MCF 10A (cell line): ENCODE results near the gene RIPK3. TPM values are rescaled to one million over a fixed set of nuclear protein-coding genes. Genes with fewer than 3 reads are reported as not detected.

Source experiments
- BruUV-seq: library from RNA; stranded (reverse); fragments of 400-500 nt; replicated peaks from 2 replicates; lab custom pipeline; 2021; lab: Mats Ljungman, UMichigan
- CTCF ChIA-PET: fragments of 300-600 bp; sonication (Branson Sonifier 250); formaldehyde crosslinking; extraction: SDS; loops from one replicate; lab custom pipeline; 2021; ENCODE audit warnings: antibody characterized with exemption, inconsistent platforms; lab: Yijun Ruan, JAX
- POLR2A ChIA-PET: fragments of 300-600, 350-650 bp; sonication (Branson Sonifier 250); formaldehyde crosslinking; extraction: SDS; loops from one replicate; lab custom pipeline; 2020; ENCODE audit warnings: antibody characterized with exemption, inconsistent platforms; lab: Yijun Ruan, JAX
- DNase-seq: peaks from one replicate; pipeline ENCODE4 v3.0.0-alpha.2; 2018; ENCODE audit not compliant: unreplicated experiment
- H3K27ac Mint-ChIP-seq: one replicate; pipeline ENCODE4 v1.8.0; 2022; ENCODE audit warnings: mild to moderate bottlenecking, low read depth, mixed read lengths; ENCODE audit not compliant: unreplicated experiment
- H3K27me3 Mint-ChIP-seq: one replicate; pipeline ENCODE4 v1.8.0; 2022; ENCODE audit warnings: mixed read lengths; ENCODE audit not compliant: insufficient read depth, unreplicated experiment
- H3K36me3 Mint-ChIP-seq: one replicate; pipeline ENCODE4 v1.8.0; 2022; ENCODE audit warnings: mild to moderate bottlenecking, moderate library complexity, mixed read lengths; ENCODE audit not compliant: insufficient read depth, unreplicated experiment
- H3K4me1 Mint-ChIP-seq: one replicate; pipeline ENCODE4 v1.8.0; 2022; ENCODE audit warnings: mixed read lengths; ENCODE audit not compliant: insufficient read depth, unreplicated experiment
- H3K4me3 Mint-ChIP-seq: one replicate; pipeline ENCODE4 v1.8.0; 2022; ENCODE audit warnings: mild to moderate bottlenecking, moderate library complexity, mixed read lengths; ENCODE audit not compliant: unreplicated experiment
- H3K9me3 Mint-ChIP-seq: one replicate; pipeline ENCODE4 v1.8.0; 2022; ENCODE audit warnings: mixed read lengths; ENCODE audit not compliant: unreplicated experiment
- CTCF ChIP-seq: fragments of 200-600 bp; IDR thresholded peaks from one replicate; pipeline ENCODE4 v1.8.0; 2022; ENCODE audit warnings: antibody characterized with exemption, mild to moderate bottlenecking; ENCODE audit not compliant: unreplicated experiment
- intact Hi-C: fragments of 100-400 bp; cut with micrococcal nuclease; formaldehyde crosslinking; loops from 2 replicates; pipeline ENCODE4 v1.14.1; 2022
- total RNA-seq: library from RNA; stranded (reverse); gene quantifications from 2 replicates; pipeline ENCODE4 v1.2.3, GENCODE V29; 2022

Gene RIPK3
- total RNA-seq, 1 experiment from 2014 or later: not detected

GRCh38 chr14:24347134-24347533, 7.3 kb upstream of the RIPK3 start:
- no peak for TF ChIP-seq CTCF
- H3K9me3 Mint-ChIP-seq: no peaks in the 10 kb centered on the region
- no peak overlapping the region for H3K4me3 Mint-ChIP-seq
- POLR2A ChIA-PET: interaction anchor here (0.9 to 1.1 kb wide), 3 partner anchors 31 to 85 kb away, joined by 3 to 4 read pairs (median 3); partner anchors contain the start of genes DHRS1 and NOP9
- H3K27ac Mint-ChIP-seq: no peak overlapping the region
- H3K4me1 Mint-ChIP-seq: peaks cover 7% of the 10 kb centered on the region
- intact Hi-C loops: no loop called here
- H3K27me3 Mint-ChIP-seq: peaks cover 27% of the 10 kb centered on the region
- no peaks in the 10 kb centered on the region for H3K36me3 Mint-ChIP-seq
- BruUV-seq: no TSS peak
- no peak for DNase-seq
- CTCF ChIA-PET: interaction anchor here (0.7 to 5.6 kb wide), 9 partner anchors 13 to 95 kb away, joined by 3 to 108 read pairs (median 5); partner anchors contain the start of genes ADCY4 and CIDEB

GRCh38 chr14:24343795-24344660, 4.2 kb upstream of the RIPK3 start:
- no peak overlapping the region for H3K27ac Mint-ChIP-seq
- H3K9me3 Mint-ChIP-seq: no peaks in the 10 kb centered on the region
- no peak overlapping the region for H3K4me3 Mint-ChIP-seq
- ChIA-PET POLR2A (interaction anchor here (0.6 to 0.9 kb wide), 2 partner anchors 14 to 98 kb away, joined by 3 read pairs; no protein-coding TSS in a partner anchor), CTCF (interaction anchor here (5.3 to 5.6 kb wide), 2 partner anchors 10 to 92 kb away, joined by 34 to 108 read pairs; partner anchors contain the start of gene ADCY4)
- no peaks in the 10 kb centered on the region for H3K4me1 Mint-ChIP-seq
- no peak for TF ChIP-seq CTCF
- DNase-seq: no peak
- intact Hi-C loops: no loop called here
- no TSS peak for BruUV-seq
- no peaks in the 10 kb centered on the region for H3K36me3 Mint-ChIP-seq
- peaks cover 13% of the 10 kb centered on the region for H3K27me3 Mint-ChIP-seq

- Mint-ChIP-seq H3K4me1 (no peaks in the 10 kb centered on the region), H3K9me3 (no peaks in the 10 kb centered on the region), H3K27ac (no peak overlapping the region), H3K27me3 (peaks cover 11% of the 10 kb centered on the region), H3K36me3 (no peaks in the 10 kb centered on the region), H3K4me3 (no peak overlapping the region)
- TF ChIP-seq CTCF: no peak
- intact Hi-C loops: no loop called here
- ChIA-PET CTCF (interaction anchor here (2.0 to 16.6 kb wide), 4 partner anchors 9 to 93 kb away, joined by 15 to 626 read pairs (median 71); partner anchors contain the start of genes ADCY4, CBLN3 and KHNYN), POLR2A (no interaction called here)
- no TSS peak for BruUV-seq
- DNase-seq: no peak
Measured at GRCh38 chr14:24342889-24343288, 3.1 kb upstream of the RIPK3 start.

- Mint-ChIP-seq H3K27ac (no peak overlapping the region), H3K36me3 (no peaks in the 10 kb centered on the region), H3K27me3 (peaks cover 11% of the 10 kb centered on the region), H3K4me1 (no peaks in the 10 kb centered on the region), H3K4me3 (no peak overlapping the region), H3K9me3 (no peaks in the 10 kb centered on the region)
- BruUV-seq: no TSS peak
- intact Hi-C loops: no loop called here
- TF ChIP-seq CTCF: no peak
- ChIA-PET POLR2A (interaction anchor here (0.5 to 0.6 kb wide), 3 partner anchors 91 to 258 kb away, joined by 3 read pairs; no protein-coding TSS in a partner anchor), CTCF (interaction anchor here (0.7 to 16.6 kb wide), 9 partner anchors 9 to 92 kb away, joined by 3 to 626 read pairs (median 5); partner anchors contain the start of genes CBLN3 and KHNYN)
- no peak for DNase-seq
Measured at GRCh38 chr14:24340606-24341005, 815 bp upstream of the RIPK3 start.
